Transverse colon (tissue), 4 donors: ENCODE results near the gene PLAAT3.

Experiments used
- EP300 ChIP-seq: sonication (generic); formaldehyde crosslinking; IDR thresholded peaks from one replicate; pipeline ENCODE4 v1.6.1; 2017; ENCODE audit warnings: antibody characterized with exemption, low read depth
- POLR2A ChIP-seq: fragments of 450-650 bp; IDR thresholded peaks from one replicate; pipeline ENCODE4 v1.6.1; 2016; ENCODE audit warnings: antibody characterized with exemption, mild to moderate bottlenecking, moderate library complexity
- POLR2AphosphoS5 ChIP-seq, 3 donors: sonication (generic); formaldehyde crosslinking; IDR thresholded peaks; one replicate each; pipeline ENCODE4 v1.6.1; 2016; ENCODE audit warnings: antibody characterized with exemption in 3 of 3
- TF ChIP-seq, protein P1 (sequence below), 5 experiments: fragments of 200-600 bp in 3 of 5; fragments of 450-650 bp in 2 of 5; sonication (generic) in 3 of 5; IDR thresholded peaks; 1 replicate in 2 of 5; 2 replicates in 3 of 5; pipeline ENCODE4 v1.5.1; 2016 to 2017; ENCODE audit warnings: antibody characterized with exemption in 5 of 5, inconsistent platforms in 3 of 5, mild to moderate bottlenecking in 2 of 5, moderate library complexity in 1 of 5

DNA sequence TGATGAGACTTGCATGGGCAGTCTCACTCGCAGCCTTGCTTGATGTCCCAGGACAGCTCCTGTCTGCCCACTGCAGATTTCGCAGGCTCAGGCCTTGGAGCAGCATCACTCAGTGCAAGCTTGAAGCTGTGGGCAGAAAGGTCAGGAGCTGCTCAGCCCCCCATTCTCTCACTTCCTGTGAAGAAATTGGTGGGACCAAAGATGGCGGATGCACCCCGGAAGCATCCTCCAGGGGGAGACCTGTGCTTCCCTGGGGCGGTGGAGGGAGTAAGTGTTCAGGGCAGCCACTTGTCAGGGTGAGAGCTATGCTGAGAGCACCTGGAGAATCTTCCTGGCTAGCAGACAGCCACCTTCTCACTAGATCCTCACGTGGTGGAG lies 62.4 kb downstream of the PLAAT3 start:
- TF ChIP-seq, protein P1, sequence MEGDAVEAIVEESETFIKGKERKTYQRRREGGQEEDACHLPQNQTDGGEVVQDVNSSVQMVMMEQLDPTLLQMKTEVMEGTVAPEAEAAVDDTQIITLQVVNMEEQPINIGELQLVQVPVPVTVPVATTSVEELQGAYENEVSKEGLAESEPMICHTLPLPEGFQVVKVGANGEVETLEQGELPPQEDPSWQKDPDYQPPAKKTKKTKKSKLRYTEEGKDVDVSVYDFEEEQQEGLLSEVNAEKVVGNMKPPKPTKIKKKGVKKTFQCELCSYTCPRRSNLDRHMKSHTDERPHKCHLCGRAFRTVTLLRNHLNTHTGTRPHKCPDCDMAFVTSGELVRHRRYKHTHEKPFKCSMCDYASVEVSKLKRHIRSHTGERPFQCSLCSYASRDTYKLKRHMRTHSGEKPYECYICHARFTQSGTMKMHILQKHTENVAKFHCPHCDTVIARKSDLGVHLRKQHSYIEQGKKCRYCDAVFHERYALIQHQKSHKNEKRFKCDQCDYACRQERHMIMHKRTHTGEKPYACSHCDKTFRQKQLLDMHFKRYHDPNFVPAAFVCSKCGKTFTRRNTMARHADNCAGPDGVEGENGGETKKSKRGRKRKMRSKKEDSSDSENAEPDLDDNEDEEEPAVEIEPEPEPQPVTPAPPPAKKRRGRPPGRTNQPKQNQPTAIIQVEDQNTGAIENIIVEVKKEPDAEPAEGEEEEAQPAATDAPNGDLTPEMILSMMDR (IDR thresholded peaks at IDR 0.05), result no peak
- no peak for TF ChIP-seq EP300
- TF ChIP-seq POLR2A, result no peak
- no peak for TF ChIP-seq POLR2AphosphoS5 (IDR thresholded peaks at IDR 0.05)
